ENCODE measurements around the gene SVIL.
"Not testable (repeated sequence)": the region's sequence is repeated elsewhere in the genome, so short reads cannot be mapped to it uniquely, and the experiment has no call there.

Gene SVIL

GRCh38 chr10:29508554-29509244, 126.1 kb downstream of the SVIL start:
- no peak for DNase-seq

- not testable (repeated sequence) for DNase-seq
Measured at GRCh38 chr10:29507750-29508149, 127.0 kb downstream of the SVIL start.

- DNase-seq = not testable (repeated sequence)
Measured at GRCh38 chr10:29506324-29506921, 128.3 kb downstream of the SVIL start.

GRCh38 chr10:29502351-29502750, 132.4 kb downstream of the SVIL start:
- DNase-seq = no peak

- no peak for DNase-seq
Measured at GRCh38 chr10:29501692-29502091, 133.1 kb downstream of the SVIL start.

- DNase-seq = no peak
Measured at GRCh38 chr10:29499993-29500537, 134.7 kb downstream of the SVIL start.

GRCh38 chr10:29496341-29497162, 138.2 kb downstream of the SVIL start:
- peak; percentile 71 for DNase-seq

GRCh38 chr10:29495366-29495765, 139.4 kb downstream of the SVIL start:
- DNase-seq = no peak

- no peak for DNase-seq
Measured at GRCh38 chr10:29493697-29494096, 141.1 kb downstream of the SVIL start.

- DNase-seq = no peak
Measured at GRCh38 chr10:29492774-29493173, 142.0 kb downstream of the SVIL start.

GRCh38 chr10:29491918-29492317, 142.9 kb downstream of the SVIL start:
- DNase-seq = no peak

- not testable (repeated sequence) for DNase-seq
Measured at GRCh38 chr10:29490781-29491280, 143.9 kb downstream of the SVIL start.

GRCh38 chr10:29488471-29488870, 146.3 kb downstream of the SVIL start:
- not testable (repeated sequence) for DNase-seq

GRCh38 chr10:29487884-29488266, 146.9 kb downstream of the SVIL start:
- DNase-seq = not testable (repeated sequence)

- DNase-seq = not testable (repeated sequence)
Measured at GRCh38 chr10:29487032-29487883, 147.5 kb downstream of the SVIL start.

GRCh38 chr10:29486433-29486832, 148.3 kb downstream of the SVIL start:
- no peak for DNase-seq

GRCh38 chr10:29484677-29485076, 150.1 kb downstream of the SVIL start:
- DNase-seq = not testable (repeated sequence)

- DNase-seq = no peak
Measured at GRCh38 chr10:29482591-29483431, 152.0 kb downstream of the SVIL start.

GRCh38 chr10:29481906-29482440, 152.8 kb downstream of the SVIL start:
- DNase-seq = no peak

- no peak for DNase-seq
Measured at GRCh38 chr10:29479981-29480954, 154.5 kb downstream of the SVIL start.
